ENCODE data around the gene GNA12.

DNA sequence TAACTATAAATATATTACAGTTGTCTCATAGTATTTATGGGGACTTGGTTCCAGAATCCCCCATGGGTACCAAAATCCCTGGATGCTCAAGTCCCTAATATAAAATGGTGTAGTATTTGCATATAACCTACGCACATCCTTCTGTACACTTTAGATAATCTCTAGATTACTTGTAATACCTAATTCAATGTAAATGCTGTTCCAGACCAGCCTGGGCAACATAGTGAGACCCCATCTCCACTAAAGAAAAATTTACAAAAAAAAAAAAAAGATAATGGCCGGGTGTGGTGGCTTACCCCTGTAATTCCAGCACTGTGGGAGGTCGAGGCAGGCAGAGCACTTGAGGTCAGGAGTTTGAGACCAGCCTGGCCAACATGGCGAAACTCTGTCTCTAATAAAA, 17.4 kb upstream of the GNA12 start:
- TF ChIP-seq SIN3A (IDR thresholded peaks at IDR 0.05; ENCODE audit: borderline replicate concordance, insufficient read depth, low read length) (no peak), POLR2AphosphoS5 (IDR thresholded peaks at IDR 0.05; ENCODE audit: low read depth, low read length) (no peak), TAF1 (IDR thresholded peaks at IDR 0.05; ENCODE audit: borderline replicate concordance, insufficient read depth, low read length) (no peak)
- TF ChIP-seq, protein P1, sequence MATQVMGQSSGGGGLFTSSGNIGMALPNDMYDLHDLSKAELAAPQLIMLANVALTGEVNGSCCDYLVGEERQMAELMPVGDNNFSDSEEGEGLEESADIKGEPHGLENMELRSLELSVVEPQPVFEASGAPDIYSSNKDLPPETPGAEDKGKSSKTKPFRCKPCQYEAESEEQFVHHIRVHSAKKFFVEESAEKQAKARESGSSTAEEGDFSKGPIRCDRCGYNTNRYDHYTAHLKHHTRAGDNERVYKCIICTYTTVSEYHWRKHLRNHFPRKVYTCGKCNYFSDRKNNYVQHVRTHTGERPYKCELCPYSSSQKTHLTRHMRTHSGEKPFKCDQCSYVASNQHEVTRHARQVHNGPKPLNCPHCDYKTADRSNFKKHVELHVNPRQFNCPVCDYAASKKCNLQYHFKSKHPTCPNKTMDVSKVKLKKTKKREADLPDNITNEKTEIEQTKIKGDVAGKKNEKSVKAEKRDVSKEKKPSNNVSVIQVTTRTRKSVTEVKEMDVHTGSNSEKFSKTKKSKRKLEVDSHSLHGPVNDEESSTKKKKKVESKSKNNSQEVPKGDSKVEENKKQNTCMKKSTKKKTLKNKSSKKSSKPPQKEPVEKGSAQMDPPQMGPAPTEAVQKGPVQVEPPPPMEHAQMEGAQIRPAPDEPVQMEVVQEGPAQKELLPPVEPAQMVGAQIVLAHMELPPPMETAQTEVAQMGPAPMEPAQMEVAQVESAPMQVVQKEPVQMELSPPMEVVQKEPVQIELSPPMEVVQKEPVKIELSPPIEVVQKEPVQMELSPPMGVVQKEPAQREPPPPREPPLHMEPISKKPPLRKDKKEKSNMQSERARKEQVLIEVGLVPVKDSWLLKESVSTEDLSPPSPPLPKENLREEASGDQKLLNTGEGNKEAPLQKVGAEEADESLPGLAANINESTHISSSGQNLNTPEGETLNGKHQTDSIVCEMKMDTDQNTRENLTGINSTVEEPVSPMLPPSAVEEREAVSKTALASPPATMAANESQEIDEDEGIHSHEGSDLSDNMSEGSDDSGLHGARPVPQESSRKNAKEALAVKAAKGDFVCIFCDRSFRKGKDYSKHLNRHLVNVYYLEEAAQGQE (IDR thresholded peaks at IDR 0.05; ENCODE audit: insufficient read depth in 1 of 2, low read depth in 2 of 2, low read length in 2 of 2) = no peak

All from PFSK-1 (cell line).